Spleen (tissue), 7 donors: ENCODE data around the gene JDP2.

Experiments
- POLR2A ChIP-seq, 3 donors: fragments of 450-650 bp; IDR thresholded peaks; one replicate each; pipeline ENCODE4 v1.5.1; 2017; ENCODE audit warnings: antibody characterized with exemption in 3 of 3, mild to moderate bottlenecking in 1 of 3
- POLR2AphosphoS5 ChIP-seq, 3 donors: sonication (generic); formaldehyde crosslinking; IDR thresholded peaks; one replicate each; pipeline ENCODE4 v1.5.1; 2017; ENCODE audit warnings: antibody characterized with exemption in 3 of 3
- TF ChIP-seq, protein P1 (sequence below), 11 experiments: fragments of 200-600 bp in 7 of 11; fragments of 450-650 bp in 4 of 11; sonication (generic) in 4 of 11; IDR thresholded peaks in 8 of 11; conservative IDR thresholded peaks in 3 of 11; 1 replicate in 7 of 11; 2 replicates in 4 of 11; pipeline versions ENCODE4 v1.4.0 to v1.8.0; 2016 to 2021; ENCODE audit warnings: antibody characterized with exemption in 11 of 11, inconsistent platforms in 4 of 11, mild to moderate bottlenecking in 1 of 11
- donor health status: DM: no; HTN: no; CAD: no; lungs with moderate emphysema.
- donor health status: DM: no; HTN: no; CAD: no.
- donor health status: DM: no; HTN: no; CAD: no.

DNA sequence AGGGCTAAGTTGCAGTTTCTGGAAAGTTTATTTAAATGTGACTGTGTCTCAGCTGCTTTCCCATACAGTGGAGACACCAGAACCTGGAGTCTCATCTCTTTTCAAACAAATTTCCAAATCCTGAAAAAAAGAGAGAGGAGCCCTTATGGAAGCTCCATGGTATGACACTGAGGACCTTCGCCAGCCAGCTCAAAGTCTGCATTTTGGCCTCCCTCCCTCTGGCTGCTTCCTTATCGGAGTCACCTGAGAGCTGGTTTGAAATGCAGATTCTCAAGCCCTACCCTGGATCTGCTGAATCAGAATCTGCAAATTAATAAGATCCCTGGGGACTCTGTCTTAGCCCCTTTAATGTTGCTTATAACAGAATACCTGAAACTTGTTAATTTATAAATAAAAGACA lies 21.7 kb upstream of the JDP2 start:
- TF ChIP-seq, protein P1, sequence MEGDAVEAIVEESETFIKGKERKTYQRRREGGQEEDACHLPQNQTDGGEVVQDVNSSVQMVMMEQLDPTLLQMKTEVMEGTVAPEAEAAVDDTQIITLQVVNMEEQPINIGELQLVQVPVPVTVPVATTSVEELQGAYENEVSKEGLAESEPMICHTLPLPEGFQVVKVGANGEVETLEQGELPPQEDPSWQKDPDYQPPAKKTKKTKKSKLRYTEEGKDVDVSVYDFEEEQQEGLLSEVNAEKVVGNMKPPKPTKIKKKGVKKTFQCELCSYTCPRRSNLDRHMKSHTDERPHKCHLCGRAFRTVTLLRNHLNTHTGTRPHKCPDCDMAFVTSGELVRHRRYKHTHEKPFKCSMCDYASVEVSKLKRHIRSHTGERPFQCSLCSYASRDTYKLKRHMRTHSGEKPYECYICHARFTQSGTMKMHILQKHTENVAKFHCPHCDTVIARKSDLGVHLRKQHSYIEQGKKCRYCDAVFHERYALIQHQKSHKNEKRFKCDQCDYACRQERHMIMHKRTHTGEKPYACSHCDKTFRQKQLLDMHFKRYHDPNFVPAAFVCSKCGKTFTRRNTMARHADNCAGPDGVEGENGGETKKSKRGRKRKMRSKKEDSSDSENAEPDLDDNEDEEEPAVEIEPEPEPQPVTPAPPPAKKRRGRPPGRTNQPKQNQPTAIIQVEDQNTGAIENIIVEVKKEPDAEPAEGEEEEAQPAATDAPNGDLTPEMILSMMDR (IDR thresholded peaks at IDR 0.05 in 8 of 11, conservative IDR thresholded peaks at IDR 0.05 in 3 of 11): no peak
- TF ChIP-seq POLR2AphosphoS5 (IDR thresholded peaks at IDR 0.05) (no peak), POLR2A (IDR thresholded peaks at IDR 0.05) (no peak)
